Ovary (tissue), 9 donors: ENCODE measurements around the gene SYT14. TPM values are rescaled to one million over a fixed set of nuclear protein-coding genes. Genes with fewer than 3 reads are reported as not detected.
"Not testable (repeated sequence)": the region's sequence is repeated elsewhere in the genome, so short reads cannot be mapped to it uniquely, and the experiment has no call there.

Source experiments
- DNase-seq, 5 donors: peaks; one replicate each; pipeline ENCODE4 v3.0.0-alpha.2; 2019 to 2020
- H3K27ac ChIP-seq, 2 donors: fragments of 200-600 bp; one replicate each; pipeline versions ENCODE4 v1.5.1 to v1.8.0; 2019 to 2022
- H3K27me3 ChIP-seq: fragments of 200-600 bp; one replicate; pipeline ENCODE4 v1.8.0; 2022
- H3K36me3 ChIP-seq: fragments of 200-600 bp; sonication (generic); one replicate; pipeline ENCODE4 v1.5.1; 2019
- H3K4me1 ChIP-seq: one replicate; pipeline ENCODE4 v1.8.1; 2013; ENCODE audit warnings: mild to moderate bottlenecking, moderate library complexity; ENCODE audit not compliant: insufficient read depth
- H3K4me3 ChIP-seq: fragments of 200-600 bp; sonication (generic); one replicate; pipeline ENCODE4 v1.5.1; 2017
- H3K9me3 ChIP-seq, 2 donors: fragments of 200-600 bp in 1 of 2; sonication (generic) in 1 of 2; one replicate each; pipeline versions ENCODE4 v1.5.1 to v1.8.1; 2013 to 2019; ENCODE audit warnings: mild to moderate bottlenecking in 1 of 2, moderate library complexity in 1 of 2
- CTCF ChIP-seq, 3 donors: fragments of 450-650 bp in 2 of 3; fragments of 200-600 bp in 1 of 3; IDR thresholded peaks; one replicate each; pipeline versions ENCODE4 v1.5.1 to v1.8.0; 2016 to 2022; ENCODE audit warnings: antibody characterized with exemption in 3 of 3, mild to moderate bottlenecking in 1 of 3
- EP300 ChIP-seq: sonication (generic); formaldehyde crosslinking; IDR thresholded peaks from one replicate; pipeline ENCODE4 v1.6.1; 2017; ENCODE audit warnings: antibody characterized with exemption
- POLR2A ChIP-seq: fragments of 450-650 bp; IDR thresholded peaks from one replicate; pipeline ENCODE4 v1.6.1; 2017; ENCODE audit warnings: antibody characterized with exemption, mild to moderate bottlenecking, moderate library complexity
- WGBS, 3 donors: extraction: QIAGEN DNeasy Blood & Tissue Kit in 1 of 3; methylation state at CpG; one replicate each; pipeline versions ENCODE4 v1.1.5 to v1.1.7; 2013 to 2017; 5-methylcytosine and 5-hydroxymethylcytosine counted together
- intact Hi-C, 4 donors: fragments of 100-400 bp; cut with DNase I; formaldehyde crosslinking; loops; one replicate each; pipeline versions ENCODE4 v1.11.0 to v1.15.1; 2022 to 2023
- polyA plus RNA-seq, 2 donors: library from polyadenylated mRNA; stranded (reverse); fragments of 200-250 nt in 1 of 2; fragments of 350-450 nt in 1 of 2; fragmentation: Illumina TruSeq in 1 of 2; extraction: RNeasy Lipid Tissue Mini Kit (QIAGEN cat#74804) in 1 of 2; gene quantifications; one replicate each; pipeline ENCODE4 v1.2.3, GENCODE V29; 2013 to 2014
- total RNA-seq, 7 donors: library from RNA; depleted of rRNA in 2 of 7; stranded (reverse); fragments of >200 nt in 2 of 7; fragmentation: NEBNext Ultra II Directional in 3 of 7; extraction: Animal tissue kit (Norgen Biotek cat#: 25700) in 3 of 7; gene quantifications; one replicate each; pipeline versions ENCODE4 v1.1.0 to v1.2.4, GENCODE V29; 2016 to 2023
- donor health status: DM: no; HTN: no; CAD: no; lungs with moderate emphysema.
- donor health status: DM: no; HTN: no; CAD: no.
- donor health status: Bipolar disorder and iron deficiency.
- donor health status: DM: yes; HTN: yes; CAD: no.
- donor health status: DM: no; HTN: no; CAD: no.
- donor health status: DM: yes; HTN: yes; CAD: no.

Gene SYT14
- total and polyA plus RNA-seq, 9 donors: under 0.01 to 0.45 (median 0.15) TPM; not detected in 3

- TF ChIP-seq CTCF (IDR thresholded peaks at IDR 0.05) (no peak), POLR2A (no peak), EP300 (no peak)
- H3K9me3 ChIP-seq: no peaks in the 10 kb centered on the region
- H3K36me3 ChIP-seq: no peaks in the 10 kb centered on the region
- H3K4me3 ChIP-seq: no peak overlapping the region
- WGBS, 3 donors: 36 to 60% (median 51%) methylated on average over 4 of the region's 4 CpGs
- no peak overlapping the region for H3K27ac ChIP-seq
- H3K27me3 ChIP-seq: no peaks in the 10 kb centered on the region
- H3K4me1 ChIP-seq: no peaks in the 10 kb centered on the region
- DNase-seq: no peak
- intact Hi-C loops: no loop called here
These were observed 42.3 kb upstream of the SYT14 start for GRCh38 chr1:209895709-209896108.

- intact Hi-C loops: no loop called here
- no peak for TF ChIP-seq EP300
- no peak for TF ChIP-seq CTCF (IDR thresholded peaks at IDR 0.05)
- TF ChIP-seq POLR2A: no peak
- 82 to 89% (median 82%) methylated on average over 4 of the region's 4 CpGs for WGBS, 3 donors
These were observed 41.7 kb upstream of the SYT14 start for GRCh38 chr1:209896346-209896745.

GRCh38 chr1:209898271-209898670 is 39.7 kb upstream of the SYT14 start:
- DNase-seq, H3K27ac ChIP-seq, H3K27me3 ChIP-seq, H3K9me3 ChIP-seq, intact Hi-C loops, H3K4me3 ChIP-seq, H3K36me3 ChIP-seq, H3K4me1 ChIP-seq: not testable (repeated sequence)
- 62 to 71% (median 70%) methylated on average over 6 of the region's 6 CpGs for WGBS, 3 donors

More at GRCh38 chr1:209896346-209896745, 41.7 kb upstream of the SYT14 start:
- Histone ChIP-seq H3K4me3 (no peak overlapping the region), H3K4me1 (no peaks in the 10 kb centered on the region), H3K36me3 (no peaks in the 10 kb centered on the region), H3K27ac (no peak overlapping the region), H3K27me3 (no peaks in the 10 kb centered on the region), H3K9me3 (no peaks in the 10 kb centered on the region)
- DNase-seq: no peak

- H3K27ac ChIP-seq, intact Hi-C loops, H3K36me3 ChIP-seq, H3K27me3 ChIP-seq, H3K9me3 ChIP-seq, DNase-seq, H3K4me3 ChIP-seq, H3K4me1 ChIP-seq: not testable (repeated sequence)
- WGBS, 3 donors: 93 to 94% (median 93%) methylated on average over 18 to 21 of the region's 21 CpGs
These were observed 39.2 kb upstream of the SYT14 start for GRCh38 chr1:209898851-209899250.

GRCh38 chr1:209899948-209900347 is 38.1 kb upstream of the SYT14 start:
- H3K27me3 ChIP-seq: no peaks in the 10 kb centered on the region
- DNase-seq: no peak
- WGBS, 3 donors: 53 to 58% (median 54%) methylated on average over 3 of the region's 3 CpGs
- no peak overlapping the region for H3K27ac ChIP-seq
- no peaks in the 10 kb centered on the region for H3K4me1 ChIP-seq
- H3K4me3 ChIP-seq: no peak overlapping the region
- no peaks in the 10 kb centered on the region for H3K9me3 ChIP-seq
- no peak for TF ChIP-seq CTCF (IDR thresholded peaks at IDR 0.05)
- no peak for TF ChIP-seq EP300
- TF ChIP-seq POLR2A: no peak
- H3K36me3 ChIP-seq: no peaks in the 10 kb centered on the region
- intact Hi-C loops: no loop called here

- intact Hi-C loops: no loop called here
- TF ChIP-seq CTCF (IDR thresholded peaks at IDR 0.05): no peak
- no peak for TF ChIP-seq EP300
- TF ChIP-seq POLR2A: no peak
- Histone ChIP-seq H3K27ac (no peak overlapping the region), H3K36me3 (no peaks in the 10 kb centered on the region), H3K9me3 (no peaks in the 10 kb centered on the region), H3K27me3 (no peaks in the 10 kb centered on the region), H3K4me3 (no peak overlapping the region), H3K4me1 (no peaks in the 10 kb centered on the region)
- WGBS, 3 donors: 89 to 96% (median 89%) methylated on average over 1 of the region's 1 CpG
- no peak for DNase-seq
These were observed 37.3 kb upstream of the SYT14 start for GRCh38 chr1:209900734-209901133.
